GM23338 (cell line): ENCODE measurements around the gene PKD2. TPM values are rescaled to one million over a fixed set of nuclear protein-coding genes. Genes with fewer than 3 reads are reported as not detected.

ENCODE experiments used
- ATAC-seq: fragments of 200-7000 bp; cut with Tn5 transposase; 3 replicates; pipeline ENCODE4 v1.9.1; 2020
- DNase-seq: peaks from one replicate; pipeline ENCODE4 v3.0.0-alpha.2; 2015; ENCODE audit warnings: low spot score
- H2AFZ ChIP-seq: fragments of 200-600 bp; sonication (generic); 2 replicates; pipeline ENCODE4 v1.8.0; 2016; ENCODE audit warnings: antibody characterized with exemption, mild to moderate bottlenecking, moderate library complexity
- H3F3A ChIP-seq: fragments of 200-600 bp; sonication (generic); replicated peaks from 2 replicates; pipeline ENCODE4 v1.8.0; 2017; ENCODE audit warnings: antibody characterized with exemption, mixed run types, low read depth
- H3K27ac ChIP-seq: fragments of 200-600 bp; sonication (generic); 2 replicates; pipeline ENCODE4 v1.6.1; 2016; ENCODE audit warnings: low read depth
- H3K27me3 ChIP-seq: fragments of 200-600 bp; sonication (generic); 2 replicates; pipeline ENCODE4 v1.8.0; 2016; ENCODE audit warnings: mild to moderate bottlenecking, mixed run types, moderate library complexity; ENCODE audit not compliant: insufficient read depth
- H3K36me3 ChIP-seq: fragments of 200-600 bp; sonication (generic); 2 replicates; pipeline ENCODE4 v1.8.0; 2016; ENCODE audit warnings: mild to moderate bottlenecking; ENCODE audit not compliant: insufficient read depth
- H3K4me1 ChIP-seq: fragments of 200-600 bp; sonication (generic); 2 replicates; pipeline ENCODE4 v1.8.0; 2016; ENCODE audit warnings: mild to moderate bottlenecking, moderate library complexity; ENCODE audit not compliant: insufficient read depth
- H3K4me2 ChIP-seq: fragments of 200-600 bp; sonication (generic); 2 replicates; pipeline ENCODE4 v1.7.1; 2017; ENCODE audit warnings: mixed run types
- H3K4me3 ChIP-seq: fragments of 200-600 bp; sonication (generic); 2 replicates; pipeline ENCODE4 v1.6.1; 2016; ENCODE audit warnings: mixed run types
- H3K79me2 ChIP-seq: fragments of 200-600 bp; sonication (generic); replicated peaks from 2 replicates; pipeline ENCODE4 v1.8.0; 2017; ENCODE audit warnings: mild to moderate bottlenecking; ENCODE audit not compliant: insufficient read depth
- H3K9me2 ChIP-seq: fragments of 200-600 bp; sonication (generic); 2 replicates; pipeline ENCODE4 v1.8.0; 2017; ENCODE audit not compliant: insufficient read depth
- H4K20me1 ChIP-seq: fragments of 200-600 bp; sonication (generic); replicated peaks from 2 replicates; pipeline ENCODE4 v1.8.0; 2017; ENCODE audit warnings: mild to moderate bottlenecking; ENCODE audit not compliant: insufficient read depth
- H3K27ac Mint-ChIP-seq: 2 replicates; pipeline ENCODE4 v1.8.0; 2020; ENCODE audit warnings: inconsistent platforms, mild to moderate bottlenecking, moderate library complexity, mixed read lengths
- H3K27me3 Mint-ChIP-seq: 3 replicates; pipeline ENCODE4 v1.8.0; 2022; ENCODE audit warnings: low read depth, mild to moderate bottlenecking, moderate library complexity, mixed read lengths, inconsistent platforms; ENCODE audit not compliant: insufficient read depth, poor library complexity
- H3K36me3 Mint-ChIP-seq: 3 replicates; pipeline ENCODE4 v1.8.0; 2021; ENCODE audit warnings: low read depth, mild to moderate bottlenecking, inconsistent platforms, moderate library complexity, mixed read lengths
- H3K4me1 Mint-ChIP-seq: 3 replicates; pipeline ENCODE4 v1.8.0; 2020; ENCODE audit warnings: mild to moderate bottlenecking, inconsistent platforms, mixed read lengths
- H3K4me3 Mint-ChIP-seq: 3 replicates; pipeline ENCODE4 v1.8.0; 2021; ENCODE audit warnings: moderate library complexity, mild to moderate bottlenecking, inconsistent platforms, mixed read lengths
- H3K9me3 Mint-ChIP-seq: 3 replicates; pipeline ENCODE4 v1.8.0; 2020; ENCODE audit warnings: moderate library complexity, mild to moderate bottlenecking, inconsistent platforms, mixed read lengths
- JUNB ChIP-seq: IDR thresholded peaks from one replicate; pipeline ENCODE4 v1.6.1; 2016; ENCODE audit warnings: antibody characterized with exemption; ENCODE audit not compliant: unreplicated experiment
- NANOG ChIP-seq: IDR thresholded peaks from 2 replicates; pipeline ENCODE4 v1.6.1; 2016; ENCODE audit warnings: antibody characterized with exemption, borderline replicate concordance
- ZNF114 ChIP-seq: fragments of 250-450 bp; sonication (Bioruptor Pico); IDR thresholded peaks from 2 replicates; pipeline ENCODE4 v1.5.0; 2020; ENCODE audit warnings: mild to moderate bottlenecking, moderate library complexity
- polyA plus RNA-seq: library from polyadenylated mRNA; unstranded; fragments of >200 nt; fragmentation: Nextera tagmentation; extraction: Ambion mirVana; gene quantifications from 2 replicates; pipeline ENCODE4 v1.2.1, GENCODE V29; 2016
- total RNA-seq: library from RNA; depleted of rRNA; stranded (reverse); fragments of >200 nt; shearing (Covaris generic); gene quantifications from 2 replicates; pipeline ENCODE4 v1.2.3, GENCODE V29; 2014
- TF ChIP-seq, protein P1 (sequence below): IDR thresholded peaks from 2 replicates; pipeline ENCODE4 v1.6.1; 2016; ENCODE audit warnings: antibody characterized with exemption
- TF ChIP-seq, protein P2 (sequence below): IDR thresholded peaks from one replicate; pipeline ENCODE4 v1.6.1; 2018; ENCODE audit warnings: antibody characterized with exemption; ENCODE audit not compliant: unreplicated experiment
- TF ChIP-seq, protein P3 (sequence below): fragments of 250-450 bp; sonication (Bioruptor Pico); IDR thresholded peaks from 2 replicates; pipeline ENCODE4 v1.5.0; 2020; ENCODE audit warnings: mild to moderate bottlenecking, moderate library complexity
- TF ChIP-seq, protein P4 (sequence below), 2 experiments: fragments of 200-600 bp in 1 of 2; sonication (generic) in 1 of 2; conservative IDR thresholded peaks; 2 replicates each; pipeline versions ENCODE4 v1.5.1 to v1.6.1; 2016 to 2017; ENCODE audit warnings: antibody characterized with exemption in 2 of 2, low read depth in 2 of 2, mild to moderate bottlenecking in 2 of 2, moderate library complexity in 1 of 2

PKD2 gene
- total and polyA plus RNA-seq, 2 experiments from 2014 or later = 17.9 to 45.3 TPM

DNA sequence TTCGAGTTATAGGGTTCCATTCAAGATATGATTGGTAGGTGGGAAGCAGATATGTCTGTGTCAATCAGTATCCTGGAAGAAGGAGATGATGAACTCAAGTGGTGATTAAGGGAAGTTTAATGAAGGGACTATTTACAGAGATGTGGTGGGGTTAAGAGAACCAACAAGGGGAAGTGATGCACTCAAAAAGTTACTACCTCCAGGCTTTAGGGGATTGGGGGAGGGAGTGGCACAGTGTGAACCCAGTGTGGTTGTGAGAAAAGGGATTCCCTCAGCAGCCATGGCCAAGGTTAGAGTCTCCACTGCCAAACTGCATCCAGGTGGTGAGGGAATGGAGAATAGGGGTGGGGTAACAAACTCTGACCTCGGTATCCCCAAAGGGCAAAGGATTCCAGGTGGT is 27.9 kb downstream of the PKD2 start:
- H3K27ac ChIP-seq = no peak overlapping the region
- no peak overlapping the region for H3K4me2 ChIP-seq
- H3K9me2 ChIP-seq = 0 out of 2 replicates have a peak, but pooled peaks cover 2% of the 10 kb centered on the region
- H3K4me1 ChIP-seq = no peaks in the 10 kb centered on the region
- DNase-seq = no peak
- Mint-ChIP-seq H3K4me1 (no peaks in the 10 kb centered on the region), H3K36me3 (peaks cover 58% of the 10 kb centered on the region), H3K4me3 (no peak overlapping the region), H3K9me3 (no peaks in the 10 kb centered on the region), H3K27me3 (peaks cover 1% of the 10 kb centered on the region), H3K27ac (no peak overlapping the region)
- H4K20me1 ChIP-seq = peaks cover 10% of the 10 kb centered on the region
- TF ChIP-seq, protein P1, sequence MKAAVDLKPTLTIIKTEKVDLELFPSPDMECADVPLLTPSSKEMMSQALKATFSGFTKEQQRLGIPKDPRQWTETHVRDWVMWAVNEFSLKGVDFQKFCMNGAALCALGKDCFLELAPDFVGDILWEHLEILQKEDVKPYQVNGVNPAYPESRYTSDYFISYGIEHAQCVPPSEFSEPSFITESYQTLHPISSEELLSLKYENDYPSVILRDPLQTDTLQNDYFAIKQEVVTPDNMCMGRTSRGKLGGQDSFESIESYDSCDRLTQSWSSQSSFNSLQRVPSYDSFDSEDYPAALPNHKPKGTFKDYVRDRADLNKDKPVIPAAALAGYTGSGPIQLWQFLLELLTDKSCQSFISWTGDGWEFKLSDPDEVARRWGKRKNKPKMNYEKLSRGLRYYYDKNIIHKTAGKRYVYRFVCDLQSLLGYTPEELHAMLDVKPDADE = no peak
- no peak for ATAC-seq
- H3K79me2 ChIP-seq = no peaks in the 10 kb centered on the region; the same call in 1 of the 2 replicates
- peaks cover 42% of the 10 kb centered on the region for H3K36me3 ChIP-seq
- no peak overlapping the region for H2AFZ ChIP-seq
- H3K27me3 ChIP-seq = no peaks in the 10 kb centered on the region
- no peaks in the 10 kb centered on the region; the same call in 1 of the 2 replicates for H3F3A ChIP-seq
- no peak overlapping the region for H3K4me3 ChIP-seq

DNA sequence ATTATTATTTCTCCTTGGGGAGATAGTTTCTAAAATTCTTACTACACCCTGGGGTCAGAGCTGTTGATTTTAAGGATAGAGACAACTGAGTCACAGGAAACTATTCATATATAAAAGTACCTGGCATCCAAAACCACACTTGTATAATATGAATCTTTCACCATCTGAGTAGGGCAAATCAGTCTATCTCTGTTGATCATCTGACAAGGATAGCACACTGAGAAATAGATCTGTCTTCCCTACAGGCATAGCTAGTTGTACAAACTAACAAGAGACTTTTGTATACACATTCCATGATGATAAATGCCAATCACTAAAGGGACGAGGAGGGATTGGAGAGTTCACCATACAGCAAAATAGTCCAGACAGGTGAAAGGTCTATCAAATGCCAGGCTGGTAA is 30.0 kb downstream of the PKD2 start:
- Histone ChIP-seq H3K4me3 (no peak overlapping the region), H3K4me2 (no peak overlapping the region), H2AFZ (no peak overlapping the region), H4K20me1 (peaks cover 10% of the 10 kb centered on the region), H3K27me3 (no peaks in the 10 kb centered on the region), H3F3A (no peaks in the 10 kb centered on the region; the same call in 1 of the 2 replicates), H3K9me2 (0 out of 2 replicates have a peak, but pooled peaks cover 2% of the 10 kb centered on the region), H3K4me1 (no peaks in the 10 kb centered on the region), H3K36me3 (peaks cover 47% of the 10 kb centered on the region), H3K27ac (no peak overlapping the region), H3K79me2 (no peaks in the 10 kb centered on the region; the same call in 1 of the 2 replicates)
- Mint-ChIP-seq H3K36me3 (peaks cover 52% of the 10 kb centered on the region), H3K9me3 (no peaks in the 10 kb centered on the region), H3K27ac (no peak overlapping the region), H3K4me1 (no peaks in the 10 kb centered on the region), H3K4me3 (no peak overlapping the region), H3K27me3 (no peaks in the 10 kb centered on the region)
- DNase-seq = no peak
- TF ChIP-seq JUNB = no peak
- TF ChIP-seq, protein P2, sequence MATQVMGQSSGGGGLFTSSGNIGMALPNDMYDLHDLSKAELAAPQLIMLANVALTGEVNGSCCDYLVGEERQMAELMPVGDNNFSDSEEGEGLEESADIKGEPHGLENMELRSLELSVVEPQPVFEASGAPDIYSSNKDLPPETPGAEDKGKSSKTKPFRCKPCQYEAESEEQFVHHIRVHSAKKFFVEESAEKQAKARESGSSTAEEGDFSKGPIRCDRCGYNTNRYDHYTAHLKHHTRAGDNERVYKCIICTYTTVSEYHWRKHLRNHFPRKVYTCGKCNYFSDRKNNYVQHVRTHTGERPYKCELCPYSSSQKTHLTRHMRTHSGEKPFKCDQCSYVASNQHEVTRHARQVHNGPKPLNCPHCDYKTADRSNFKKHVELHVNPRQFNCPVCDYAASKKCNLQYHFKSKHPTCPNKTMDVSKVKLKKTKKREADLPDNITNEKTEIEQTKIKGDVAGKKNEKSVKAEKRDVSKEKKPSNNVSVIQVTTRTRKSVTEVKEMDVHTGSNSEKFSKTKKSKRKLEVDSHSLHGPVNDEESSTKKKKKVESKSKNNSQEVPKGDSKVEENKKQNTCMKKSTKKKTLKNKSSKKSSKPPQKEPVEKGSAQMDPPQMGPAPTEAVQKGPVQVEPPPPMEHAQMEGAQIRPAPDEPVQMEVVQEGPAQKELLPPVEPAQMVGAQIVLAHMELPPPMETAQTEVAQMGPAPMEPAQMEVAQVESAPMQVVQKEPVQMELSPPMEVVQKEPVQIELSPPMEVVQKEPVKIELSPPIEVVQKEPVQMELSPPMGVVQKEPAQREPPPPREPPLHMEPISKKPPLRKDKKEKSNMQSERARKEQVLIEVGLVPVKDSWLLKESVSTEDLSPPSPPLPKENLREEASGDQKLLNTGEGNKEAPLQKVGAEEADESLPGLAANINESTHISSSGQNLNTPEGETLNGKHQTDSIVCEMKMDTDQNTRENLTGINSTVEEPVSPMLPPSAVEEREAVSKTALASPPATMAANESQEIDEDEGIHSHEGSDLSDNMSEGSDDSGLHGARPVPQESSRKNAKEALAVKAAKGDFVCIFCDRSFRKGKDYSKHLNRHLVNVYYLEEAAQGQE = no peak
- no peak for TF ChIP-seq ZNF114
- no peak for TF ChIP-seq NANOG
- TF ChIP-seq, protein P3, sequence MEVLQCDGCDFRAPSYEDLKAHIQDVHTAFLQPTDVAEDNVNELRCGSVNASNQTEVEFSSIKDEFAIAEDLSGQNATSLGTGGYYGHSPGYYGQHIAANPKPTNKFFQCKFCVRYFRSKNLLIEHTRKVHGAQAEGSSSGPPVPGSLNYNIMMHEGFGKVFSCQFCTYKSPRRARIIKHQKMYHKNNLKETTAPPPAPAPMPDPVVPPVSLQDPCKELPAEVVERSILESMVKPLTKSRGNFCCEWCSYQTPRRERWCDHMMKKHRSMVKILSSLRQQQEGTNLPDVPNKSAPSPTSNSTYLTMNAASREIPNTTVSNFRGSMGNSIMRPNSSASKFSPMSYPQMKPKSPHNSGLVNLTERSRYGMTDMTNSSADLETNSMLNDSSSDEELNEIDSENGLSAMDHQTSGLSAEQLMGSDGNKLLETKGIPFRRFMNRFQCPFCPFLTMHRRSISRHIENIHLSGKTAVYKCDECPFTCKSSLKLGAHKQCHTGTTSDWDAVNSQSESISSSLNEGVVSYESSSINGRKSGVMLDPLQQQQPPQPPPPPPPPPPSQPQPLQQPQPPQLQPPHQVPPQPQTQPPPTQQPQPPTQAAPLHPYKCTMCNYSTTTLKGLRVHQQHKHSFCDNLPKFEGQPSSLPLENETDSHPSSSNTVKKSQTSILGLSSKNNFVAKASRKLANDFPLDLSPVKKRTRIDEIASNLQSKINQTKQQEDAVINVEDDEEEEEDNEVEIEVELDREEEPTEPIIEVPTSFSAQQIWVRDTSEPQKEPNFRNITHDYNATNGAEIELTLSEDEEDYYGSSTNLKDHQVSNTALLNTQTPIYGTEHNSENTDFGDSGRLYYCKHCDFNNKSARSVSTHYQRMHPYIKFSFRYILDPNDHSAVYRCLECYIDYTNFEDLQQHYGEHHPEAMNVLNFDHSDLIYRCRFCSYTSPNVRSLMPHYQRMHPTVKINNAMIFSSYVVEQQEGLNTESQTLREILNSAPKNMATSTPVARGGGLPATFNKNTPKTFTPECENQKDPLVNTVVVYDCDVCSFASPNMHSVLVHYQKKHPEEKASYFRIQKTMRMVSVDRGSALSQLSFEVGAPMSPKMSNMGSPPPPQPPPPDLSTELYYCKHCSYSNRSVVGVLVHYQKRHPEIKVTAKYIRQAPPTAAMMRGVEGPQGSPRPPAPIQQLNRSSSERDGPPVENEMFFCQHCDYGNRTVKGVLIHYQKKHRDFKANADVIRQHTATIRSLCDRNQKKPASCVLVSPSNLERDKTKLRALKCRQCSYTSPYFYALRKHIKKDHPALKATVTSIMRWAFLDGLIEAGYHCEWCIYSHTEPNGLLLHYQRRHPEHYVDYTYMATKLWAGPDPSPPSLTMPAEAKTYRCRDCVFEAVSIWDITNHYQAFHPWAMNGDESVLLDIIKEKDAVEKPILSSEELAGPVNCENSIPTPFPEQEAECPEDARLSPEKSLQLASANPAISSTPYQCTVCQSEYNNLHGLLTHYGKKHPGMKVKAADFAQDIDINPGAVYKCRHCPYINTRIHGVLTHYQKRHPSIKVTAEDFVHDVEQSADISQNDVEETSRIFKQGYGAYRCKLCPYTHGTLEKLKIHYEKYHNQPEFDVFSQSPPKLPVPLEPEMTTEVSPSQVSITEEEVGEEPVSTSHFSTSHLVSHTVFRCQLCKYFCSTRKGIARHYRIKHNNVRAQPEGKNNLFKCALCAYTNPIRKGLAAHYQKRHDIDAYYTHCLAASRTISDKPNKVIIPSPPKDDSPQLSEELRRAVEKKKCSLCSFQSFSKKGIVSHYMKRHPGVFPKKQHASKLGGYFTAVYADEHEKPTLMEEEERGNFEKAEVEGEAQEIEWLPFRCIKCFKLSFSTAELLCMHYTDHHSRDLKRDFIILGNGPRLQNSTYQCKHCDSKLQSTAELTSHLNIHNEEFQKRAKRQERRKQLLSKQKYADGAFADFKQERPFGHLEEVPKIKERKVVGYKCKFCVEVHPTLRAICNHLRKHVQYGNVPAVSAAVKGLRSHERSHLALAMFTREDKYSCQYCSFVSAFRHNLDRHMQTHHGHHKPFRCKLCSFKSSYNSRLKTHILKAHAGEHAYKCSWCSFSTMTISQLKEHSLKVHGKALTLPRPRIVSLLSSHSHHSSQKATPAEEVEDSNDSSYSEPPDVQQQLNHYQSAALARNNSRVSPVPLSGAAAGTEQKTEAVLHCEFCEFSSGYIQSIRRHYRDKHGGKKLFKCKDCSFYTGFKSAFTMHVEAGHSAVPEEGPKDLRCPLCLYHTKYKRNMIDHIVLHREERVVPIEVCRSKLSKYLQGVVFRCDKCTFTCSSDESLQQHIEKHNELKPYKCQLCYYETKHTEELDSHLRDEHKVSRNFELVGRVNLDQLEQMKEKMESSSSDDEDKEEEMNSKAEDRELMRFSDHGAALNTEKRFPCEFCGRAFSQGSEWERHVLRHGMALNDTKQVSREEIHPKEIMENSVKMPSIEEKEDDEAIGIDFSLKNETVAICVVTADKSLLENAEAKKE (CRISPR knock-in tag) = no peak
- TF ChIP-seq, protein P4, sequence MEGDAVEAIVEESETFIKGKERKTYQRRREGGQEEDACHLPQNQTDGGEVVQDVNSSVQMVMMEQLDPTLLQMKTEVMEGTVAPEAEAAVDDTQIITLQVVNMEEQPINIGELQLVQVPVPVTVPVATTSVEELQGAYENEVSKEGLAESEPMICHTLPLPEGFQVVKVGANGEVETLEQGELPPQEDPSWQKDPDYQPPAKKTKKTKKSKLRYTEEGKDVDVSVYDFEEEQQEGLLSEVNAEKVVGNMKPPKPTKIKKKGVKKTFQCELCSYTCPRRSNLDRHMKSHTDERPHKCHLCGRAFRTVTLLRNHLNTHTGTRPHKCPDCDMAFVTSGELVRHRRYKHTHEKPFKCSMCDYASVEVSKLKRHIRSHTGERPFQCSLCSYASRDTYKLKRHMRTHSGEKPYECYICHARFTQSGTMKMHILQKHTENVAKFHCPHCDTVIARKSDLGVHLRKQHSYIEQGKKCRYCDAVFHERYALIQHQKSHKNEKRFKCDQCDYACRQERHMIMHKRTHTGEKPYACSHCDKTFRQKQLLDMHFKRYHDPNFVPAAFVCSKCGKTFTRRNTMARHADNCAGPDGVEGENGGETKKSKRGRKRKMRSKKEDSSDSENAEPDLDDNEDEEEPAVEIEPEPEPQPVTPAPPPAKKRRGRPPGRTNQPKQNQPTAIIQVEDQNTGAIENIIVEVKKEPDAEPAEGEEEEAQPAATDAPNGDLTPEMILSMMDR (conservative IDR thresholded peaks at IDR 0.05; ENCODE audit: low read depth in 2 of 2) = no peak
- ATAC-seq = no peak
